ENCODE data around the gene CDK6.
A peak's percentile ranks its signal among the peaks of the same experiment; 100 is the strongest.

Gene CDK6

DNA sequence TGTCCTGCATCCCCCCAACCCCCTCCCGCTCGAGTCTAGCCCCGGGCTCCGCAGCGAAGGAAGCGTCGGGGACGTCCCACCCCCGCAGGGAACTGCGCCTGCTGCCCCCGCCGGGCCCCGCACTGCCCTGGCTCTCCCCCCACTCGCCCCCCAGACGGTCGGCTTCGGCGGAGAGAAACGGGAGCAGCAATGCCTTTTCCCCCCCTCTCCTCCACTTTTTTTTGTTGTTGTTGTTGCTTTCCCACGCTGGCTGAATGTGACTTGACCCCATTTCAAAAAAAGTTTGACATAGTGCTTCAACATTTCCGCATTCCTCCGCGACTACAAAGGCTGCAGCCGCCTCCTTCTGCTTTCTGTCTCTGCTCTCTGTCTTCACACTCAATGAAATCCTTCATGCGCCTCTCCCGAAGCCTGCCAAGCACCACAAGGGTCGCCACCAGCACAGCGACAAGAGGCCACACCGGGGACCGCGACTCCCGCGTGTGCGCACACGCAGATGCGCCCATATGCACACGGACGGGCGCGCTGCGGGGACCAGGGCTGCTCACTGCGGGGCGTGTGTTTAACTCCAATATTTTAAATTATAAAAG is 1.0 kb downstream of the CDK6 start:
- H3K9ac ChIP-seq (ENCODE audit: low read length): peak overlapping the region; percentile 92
- H4K20me1 ChIP-seq (ENCODE audit: insufficient read depth, low read length): peaks cover 24% of the 10 kb centered on the region
- peak overlapping the region; percentile 78 for H3K4me3 ChIP-seq (ENCODE audit: low read length)
- H2AFZ ChIP-seq (ENCODE audit: low read depth, low read length): no peak overlapping the region
- peak overlapping the region; percentile 85 for H3K27ac ChIP-seq (ENCODE audit: low read length)
- peaks cover 25% of the 10 kb centered on the region for H3K4me1 ChIP-seq (ENCODE audit: low read length)
- peak overlapping the region; percentile 95 for H3K4me2 ChIP-seq (ENCODE audit: low read length)
- TF ChIP-seq, protein P1, sequence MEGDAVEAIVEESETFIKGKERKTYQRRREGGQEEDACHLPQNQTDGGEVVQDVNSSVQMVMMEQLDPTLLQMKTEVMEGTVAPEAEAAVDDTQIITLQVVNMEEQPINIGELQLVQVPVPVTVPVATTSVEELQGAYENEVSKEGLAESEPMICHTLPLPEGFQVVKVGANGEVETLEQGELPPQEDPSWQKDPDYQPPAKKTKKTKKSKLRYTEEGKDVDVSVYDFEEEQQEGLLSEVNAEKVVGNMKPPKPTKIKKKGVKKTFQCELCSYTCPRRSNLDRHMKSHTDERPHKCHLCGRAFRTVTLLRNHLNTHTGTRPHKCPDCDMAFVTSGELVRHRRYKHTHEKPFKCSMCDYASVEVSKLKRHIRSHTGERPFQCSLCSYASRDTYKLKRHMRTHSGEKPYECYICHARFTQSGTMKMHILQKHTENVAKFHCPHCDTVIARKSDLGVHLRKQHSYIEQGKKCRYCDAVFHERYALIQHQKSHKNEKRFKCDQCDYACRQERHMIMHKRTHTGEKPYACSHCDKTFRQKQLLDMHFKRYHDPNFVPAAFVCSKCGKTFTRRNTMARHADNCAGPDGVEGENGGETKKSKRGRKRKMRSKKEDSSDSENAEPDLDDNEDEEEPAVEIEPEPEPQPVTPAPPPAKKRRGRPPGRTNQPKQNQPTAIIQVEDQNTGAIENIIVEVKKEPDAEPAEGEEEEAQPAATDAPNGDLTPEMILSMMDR (IDR thresholded peaks at IDR 0.05; ENCODE audit: low read depth, low read length): no peak
- TF ChIP-seq EZH2phosphoT487 (IDR thresholded peaks at IDR 0.05; ENCODE audit: low read depth): no peak
- peaks cover 23% of the 10 kb centered on the region for H3K27me3 ChIP-seq (ENCODE audit: low read depth, low read length)
- H3K79me2 ChIP-seq (ENCODE audit: low read length): peaks cover 57% of the 10 kb centered on the region
- H3K36me3 ChIP-seq (replicated peaks; ENCODE audit: low read depth, low read length): peaks cover 24% of the 10 kb centered on the region
- no peaks in the 10 kb centered on the region for H3K9me3 ChIP-seq (ENCODE audit: insufficient read depth, low read length)

DNA sequence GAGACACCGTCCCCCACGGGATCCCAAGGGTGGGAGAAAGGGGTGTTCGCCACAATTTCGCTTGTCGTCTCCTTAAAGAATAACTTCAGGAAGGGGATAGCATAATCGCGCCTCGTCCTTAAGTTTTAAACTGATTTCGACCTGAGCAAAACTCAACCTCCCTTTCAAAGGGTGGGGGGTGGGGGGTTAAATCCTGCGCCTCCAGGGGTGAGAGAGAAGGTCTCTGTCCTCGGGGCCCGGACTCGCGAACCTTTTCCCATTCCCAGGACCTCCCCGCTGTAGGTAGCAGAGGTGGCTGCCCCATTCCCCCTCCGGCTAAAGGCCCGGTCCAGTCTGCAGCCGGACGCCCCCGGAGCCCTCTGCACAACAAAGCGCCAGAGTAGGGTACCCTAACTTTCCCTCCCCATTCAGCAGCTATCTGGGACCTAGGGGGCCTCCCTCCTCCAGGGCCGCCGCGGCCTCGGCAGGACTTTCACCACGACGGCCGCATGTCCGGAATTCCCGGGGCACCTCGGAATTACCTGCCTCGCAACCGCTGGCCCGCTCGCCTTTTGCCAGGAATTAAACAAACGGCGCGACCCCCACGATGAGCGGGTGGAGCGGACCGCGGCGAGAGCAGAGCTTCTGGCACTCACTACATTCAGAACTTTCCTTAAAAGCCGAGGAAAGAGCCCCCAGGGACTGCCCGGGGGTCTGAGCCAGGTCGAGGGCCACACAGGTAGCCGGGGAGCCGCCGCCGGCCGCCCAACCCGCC is 1.7 kb downstream of the CDK6 start:
- H3K27me3 ChIP-seq (ENCODE audit: low read depth, low read length): peaks cover 18% of the 10 kb centered on the region
- H3K27ac ChIP-seq (ENCODE audit: low read length): peak overlapping the region; percentile 85
- peak overlapping the region; percentile 32; the same call in 1 of the 2 replicates for H2AFZ ChIP-seq (ENCODE audit: low read depth, low read length)
- H3K79me2 ChIP-seq (ENCODE audit: low read length): peaks cover 64% of the 10 kb centered on the region
- TF ChIP-seq, protein P1 (IDR thresholded peaks at IDR 0.05; ENCODE audit: low read depth, low read length): no peak
- TF ChIP-seq EZH2phosphoT487 (IDR thresholded peaks at IDR 0.05; ENCODE audit: low read depth): no peak
- no peaks in the 10 kb centered on the region for H3K9me3 ChIP-seq (ENCODE audit: insufficient read depth, low read length)
- H3K4me2 ChIP-seq (ENCODE audit: low read length): peak overlapping the region; percentile 95
- H3K4me3 ChIP-seq (ENCODE audit: low read length): peak overlapping the region; percentile 78
- peaks cover 31% of the 10 kb centered on the region for H4K20me1 ChIP-seq (ENCODE audit: insufficient read depth, low read length)
- H3K4me1 ChIP-seq (ENCODE audit: low read length): peaks cover 27% of the 10 kb centered on the region
- H3K36me3 ChIP-seq (replicated peaks; ENCODE audit: low read depth, low read length): peaks cover 31% of the 10 kb centered on the region
- H3K9ac ChIP-seq (ENCODE audit: low read length): peak overlapping the region; percentile 92

DNA sequence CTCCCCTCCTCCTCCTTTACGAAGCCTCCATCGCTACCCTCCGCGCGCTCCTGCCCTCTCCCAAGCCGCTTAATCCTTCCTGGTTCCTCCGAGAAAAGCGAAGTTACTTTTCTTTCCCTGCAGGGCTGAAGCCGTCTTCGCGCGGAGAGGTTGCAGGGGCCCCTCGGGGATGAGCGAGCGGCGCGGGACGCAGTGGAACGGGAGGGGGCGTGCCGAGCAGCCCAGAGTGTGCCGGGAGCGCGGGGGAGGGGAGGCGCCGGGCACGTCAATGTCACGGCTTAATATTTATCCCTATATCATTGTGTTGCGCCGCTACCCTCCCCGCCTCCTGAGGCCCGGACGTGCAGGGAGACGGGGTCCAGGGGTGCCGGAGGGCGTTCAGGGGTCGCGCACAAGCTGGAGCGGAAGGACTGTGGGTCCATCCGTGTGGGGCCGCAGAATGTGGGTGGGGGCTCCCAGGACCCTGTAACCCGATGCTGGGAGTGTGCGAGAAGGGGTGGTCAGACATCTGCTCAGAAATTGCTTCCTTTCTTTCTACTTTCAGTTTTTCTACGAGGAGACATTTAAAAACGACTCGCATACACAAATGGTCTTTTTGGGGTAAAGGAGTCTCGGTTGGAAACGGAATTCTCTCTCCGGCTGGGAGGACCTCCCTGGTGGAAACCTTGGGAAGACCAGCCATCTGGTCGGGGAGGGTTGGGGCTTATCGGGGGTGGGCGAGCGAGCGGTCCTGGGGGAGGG is 2.4 kb downstream of the CDK6 start:
- Histone ChIP-seq H3K4me2 (ENCODE audit: low read length) (peak overlapping the region; percentile 95), H2AFZ (ENCODE audit: low read depth, low read length) (peak overlapping the region; percentile 36), H4K20me1 (ENCODE audit: insufficient read depth, low read length) (peaks cover 38% of the 10 kb centered on the region), H3K9ac (ENCODE audit: low read length) (peak overlapping the region; percentile 92), H3K27ac (ENCODE audit: low read length) (peak overlapping the region; percentile 85), H3K4me3 (ENCODE audit: low read length) (peak overlapping the region; percentile 78), H3K4me1 (ENCODE audit: low read length) (peaks cover 27% of the 10 kb centered on the region), H3K9me3 (ENCODE audit: insufficient read depth, low read length) (no peaks in the 10 kb centered on the region), H3K79me2 (ENCODE audit: low read length) (peaks cover 71% of the 10 kb centered on the region), H3K27me3 (ENCODE audit: low read depth, low read length) (peaks cover 13% of the 10 kb centered on the region), H3K36me3 (replicated peaks; ENCODE audit: low read depth, low read length) (peaks cover 31% of the 10 kb centered on the region)
- no peak for TF ChIP-seq EZH2phosphoT487 (IDR thresholded peaks at IDR 0.05; ENCODE audit: low read depth)
- TF ChIP-seq, protein P1 (IDR thresholded peaks at IDR 0.05; ENCODE audit: low read depth, low read length): peak; percentile 29; the same call in 1 of the 2 replicates

Measured in OCI-LY3 (cell line).